Ishikawa (cell line): ENCODE results near the gene UPF2.

Experiments used
- CEBPB ChIP-seq: IDR thresholded peaks from 2 replicates; pipeline ENCODE4 v1.6.1; 2012
- CREB1 ChIP-seq: IDR thresholded peaks from 2 replicates; pipeline ENCODE4 v1.6.1; 2012; ENCODE audit warnings: low read depth
- EGR1 ChIP-seq: IDR thresholded peaks from 2 replicates; pipeline ENCODE4 v1.6.1; 2012
- EP300 ChIP-seq: IDR thresholded peaks from 2 replicates; pipeline ENCODE4 v1.6.1; 2012; ENCODE audit warnings: borderline replicate concordance
- FOXM1 ChIP-seq: IDR thresholded peaks from 2 replicates; pipeline ENCODE4 v1.6.1; 2012; ENCODE audit warnings: low read depth, borderline replicate concordance
- MAX ChIP-seq: IDR thresholded peaks from 2 replicates; pipeline ENCODE4 v1.6.1; 2012
- NFIC ChIP-seq: IDR thresholded peaks from 2 replicates; pipeline ENCODE4 v1.6.1; 2012
- RAD21 ChIP-seq: IDR thresholded peaks from 2 replicates; pipeline ENCODE4 v1.6.1; 2012; ENCODE audit warnings: low read depth
- REST ChIP-seq: IDR thresholded peaks from 2 replicates; pipeline ENCODE4 v1.6.1; 2012; ENCODE audit warnings: low read depth, mild to moderate bottlenecking
- TAF1 ChIP-seq: IDR thresholded peaks from 2 replicates; pipeline ENCODE4 v1.6.1; 2012; ENCODE audit warnings: low read depth, mild to moderate bottlenecking
- TCF12 ChIP-seq: IDR thresholded peaks from 2 replicates; pipeline ENCODE4 v1.6.1; 2012; ENCODE audit warnings: low read depth
- TEAD4 ChIP-seq: IDR thresholded peaks from 2 replicates; pipeline ENCODE4 v1.6.1; 2012
- USF1 ChIP-seq: IDR thresholded peaks from 2 replicates; pipeline ENCODE4 v1.6.1; 2012
- YY1 ChIP-seq: IDR thresholded peaks from 2 replicates; pipeline ENCODE4 v1.6.1; 2012; ENCODE audit warnings: low read depth

- TF ChIP-seq TEAD4 (no peak), TAF1 (no peak), RAD21 (no peak), YY1 (no peak), NFIC (no peak), REST (no peak), EP300 (no peak), TCF12 (no peak), USF1 (no peak), MAX (no peak), FOXM1 (no peak), CEBPB (no peak), CREB1 (no peak), EGR1 (no peak)
Measured at GRCh38 chr10:11877591-11877905, 165.1 kb downstream of the UPF2 start.
